ENCODE results near the gene CD44.

- no peak for TF ChIP-seq CTCF (IDR thresholded peaks at IDR 0.05; ENCODE audit: low read depth, low read length, poor library complexity, severe bottlenecking)
- no peak for TF ChIP-seq EZH2phosphoT487 (IDR thresholded peaks at IDR 0.05; ENCODE audit: borderline replicate concordance, low read length)
Observed at GRCh38 chr11:35114906-35115687, 23.9 kb upstream of the CD44 start.
